PFSK-1 (cell line): ENCODE data around the gene NR0B2.

Source experiments
- POLR2AphosphoS5 ChIP-seq: IDR thresholded peaks from 2 replicates; pipeline ENCODE4 v1.6.1; 2012; ENCODE audit warnings: low read depth, mild to moderate bottlenecking, control low read depth, low read length, moderate library complexity
- REST ChIP-seq, 2 experiments: IDR thresholded peaks; 2 replicates each; pipeline versions ENCODE4 v1.6.1 to v1.8.0; 2011 to 2012; ENCODE audit warnings: low read depth in 2 of 2, low read length in 2 of 2, control low read depth in 1 of 2, inconsistent platforms in 1 of 2, mild to moderate bottlenecking in 1 of 2, moderate library complexity in 1 of 2; ENCODE audit not compliant: insufficient read depth in 1 of 2
- SIN3A ChIP-seq: IDR thresholded peaks from 2 replicates; pipeline ENCODE4 v1.6.1; 2012; ENCODE audit warnings: mild to moderate bottlenecking, low read length, moderate library complexity, borderline replicate concordance; ENCODE audit not compliant: insufficient read depth
- TAF1 ChIP-seq: IDR thresholded peaks from 2 replicates; pipeline ENCODE4 v1.6.1; 2012; ENCODE audit warnings: low read length, control low read depth, borderline replicate concordance; ENCODE audit not compliant: insufficient read depth

- no peak for TF ChIP-seq TAF1
- no peak for TF ChIP-seq POLR2AphosphoS5
- no peak for TF ChIP-seq SIN3A
- no peak for TF ChIP-seq REST (IDR thresholded peaks at IDR 0.05; ENCODE audit: insufficient read depth in 1 of 2, low read depth in 2 of 2, low read length in 2 of 2)
Observed at GRCh38 chr1:26877326-26877725, 36.4 kb downstream of the NR0B2 start.
